ENCODE data around the gene NTN4.

The NTN4 gene

GRCh38 chr12:95621725-95622124, 168.8 kb downstream of the NTN4 start:
- DNase-seq, result no peak

- DNase-seq, result no peak
Observed at GRCh38 chr12:95620171-95620570, 170.4 kb downstream of the NTN4 start.

GRCh38 chr12:95616470-95616869, 174.1 kb downstream of the NTN4 start:
- peak; percentile 56 to 84 for DNase-seq

GRCh38 chr12:95615749-95616148, 174.8 kb downstream of the NTN4 start:
- DNase-seq, result peak; percentile 86 to 96

GRCh38 chr12:95614390-95614982, 176.1 kb downstream of the NTN4 start:
- no peak for DNase-seq

- DNase-seq, result no peak
Observed at GRCh38 chr12:95613021-95613420, 177.5 kb downstream of the NTN4 start.

- DNase-seq, result no peak
Observed at GRCh38 chr12:95611676-95612309, 178.8 kb downstream of the NTN4 start.

GRCh38 chr12:95608252-95609033, 182.1 kb downstream of the NTN4 start:
- DNase-seq, result no peak

All from NCI-H524 (cell line).